OCI-LY1 (cell line): ENCODE results near the gene MCUB.

Source experiments
- CTCF ChIP-seq: fragments of 200-600 bp; sonication (generic), shearing (Covaris generic); IDR thresholded peaks from 2 replicates; pipeline ENCODE4 v1.5.1; 2017; ENCODE audit warnings: mild to moderate bottlenecking, antibody characterized with exemption, low read length, moderate library complexity, mixed read lengths
- EZH2 ChIP-seq: fragments of 200-600 bp; sonication (generic), shearing (Covaris generic); IDR thresholded peaks from 2 replicates; pipeline ENCODE4 v1.8.0; 2017; ENCODE audit warnings: borderline replicate concordance, mixed run types, mild to moderate bottlenecking, antibody characterized with exemption, low read length, moderate library complexity, mixed read lengths

GRCh38 chr4:109601336-109601735 lies 41.3 kb downstream of the MCUB start:
- no peak for TF ChIP-seq CTCF
- TF ChIP-seq EZH2: no peak
